DND-41 (cell line): ENCODE results near the gene HS2ST1.

Experiments used
- ATAC-seq: fragments of 200-7000 bp; cut with Tn5 transposase; 3 replicates; pipeline ENCODE4 v1.9.1; 2021; ENCODE audit warnings: low read depth; ENCODE audit not compliant: insufficient read depth
- DNase-seq: peaks from one replicate; pipeline ENCODE4 v3.0.0-alpha.2; 2020
- H2AFZ ChIP-seq: 2 replicates; pipeline ENCODE4 v1.6.0; 2012; ENCODE audit warnings: low read depth, low read length
- H3K27ac ChIP-seq: 2 replicates; pipeline ENCODE4 v1.5.1; 2012; ENCODE audit warnings: low read length, inconsistent platforms
- H3K27me3 ChIP-seq: fragments of 200-600 bp; sonication (generic); 2 replicates; pipeline ENCODE4 v1.6.0; 2012; ENCODE audit warnings: low read length, mild to moderate bottlenecking, inconsistent platforms; ENCODE audit not compliant: insufficient read depth, poor library complexity
- H3K36me3 ChIP-seq: 2 replicates; pipeline ENCODE4 v1.5.1; 2012; ENCODE audit warnings: low read length, inconsistent platforms; ENCODE audit not compliant: insufficient read depth
- H3K4me1 ChIP-seq: 2 replicates; pipeline ENCODE4 v1.5.1; 2012; ENCODE audit warnings: mild to moderate bottlenecking, low read length; ENCODE audit not compliant: insufficient read depth
- H3K4me2 ChIP-seq: 2 replicates; pipeline ENCODE4 v1.6.0; 2012; ENCODE audit warnings: mild to moderate bottlenecking, moderate library complexity, low read length, inconsistent platforms; ENCODE audit not compliant: insufficient read depth
- H3K4me3 ChIP-seq, 2 experiments: fragments of 200-600 bp in 1 of 2; shearing (Covaris generic) in 1 of 2; 2 replicates each; pipeline ENCODE4 v1.5.1; 2012 to 2016; ENCODE audit warnings: inconsistent platforms in 2 of 2, low read length in 2 of 2, mild to moderate bottlenecking in 2 of 2, low read depth in 1 of 2, moderate library complexity in 1 of 2
- H3K79me2 ChIP-seq: 2 replicates; pipeline ENCODE4 v1.6.0; 2012; ENCODE audit warnings: low read length, inconsistent platforms; ENCODE audit not compliant: insufficient read depth
- H3K9ac ChIP-seq: 2 replicates; pipeline ENCODE4 v1.6.0; 2012; ENCODE audit warnings: low read depth, mild to moderate bottlenecking, inconsistent platforms, low read length, moderate library complexity
- H3K9me3 ChIP-seq: 2 replicates; pipeline ENCODE4 v1.5.1; 2012; ENCODE audit warnings: low read length, moderate library complexity, mild to moderate bottlenecking, inconsistent platforms; ENCODE audit not compliant: insufficient read depth, severe bottlenecking
- H4K20me1 ChIP-seq: 2 replicates; pipeline ENCODE4 v1.6.0; 2012; ENCODE audit warnings: low read length; ENCODE audit not compliant: insufficient read depth
- EZH2 ChIP-seq: IDR thresholded peaks from 3 replicates; pipeline ENCODE4 v1.6.1; 2012; ENCODE audit warnings: borderline replicate concordance, low read depth, mild to moderate bottlenecking, moderate library complexity, low read length, inconsistent platforms; ENCODE audit not compliant: severe bottlenecking
- TF ChIP-seq, protein P1 (sequence below): IDR thresholded peaks from 2 replicates; pipeline ENCODE4 v1.5.1; 2012; ENCODE audit warnings: borderline replicate concordance, low read length, moderate library complexity, mild to moderate bottlenecking; ENCODE audit not compliant: poor library complexity, severe bottlenecking; ENCODE audit errors: extremely low read depth

Gene HS2ST1

DNA sequence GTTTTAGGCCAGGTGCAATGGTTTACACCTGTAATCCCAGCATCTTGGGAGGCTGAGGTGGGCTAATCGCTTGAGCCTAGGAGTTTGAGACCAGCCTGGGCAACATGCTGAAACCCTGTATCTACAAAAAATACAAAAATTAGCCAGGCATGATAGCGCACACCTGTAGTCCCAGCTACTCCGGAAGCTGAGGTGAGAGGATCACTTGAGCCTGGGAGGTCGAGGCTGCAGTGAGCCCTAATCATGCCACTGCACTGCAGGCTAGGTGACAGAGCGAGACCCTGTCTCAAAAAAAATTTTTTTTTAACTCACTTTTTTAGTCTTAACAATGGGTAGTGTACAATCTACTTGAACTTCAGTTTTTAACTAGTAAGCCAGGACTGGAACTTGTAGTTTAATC is 137.5 kb downstream of the HS2ST1 start:
- Histone ChIP-seq H3K4me3 (no peak overlapping the region), H3K79me2 (peaks cover 9% of the 10 kb centered on the region; the same call in 1 of the 2 replicates), H4K20me1 (peaks cover 2% of the 10 kb centered on the region; the same call in 1 of the 2 replicates), H3K9ac (no peak overlapping the region), H3K4me1 (no peaks in the 10 kb centered on the region), H3K27me3 (no peaks in the 10 kb centered on the region), H3K36me3 (no peaks in the 10 kb centered on the region), H3K27ac (no peak overlapping the region), H2AFZ (no peak overlapping the region), H3K4me2 (no peak overlapping the region), H3K9me3 (no peaks in the 10 kb centered on the region)
- TF ChIP-seq, protein P1, sequence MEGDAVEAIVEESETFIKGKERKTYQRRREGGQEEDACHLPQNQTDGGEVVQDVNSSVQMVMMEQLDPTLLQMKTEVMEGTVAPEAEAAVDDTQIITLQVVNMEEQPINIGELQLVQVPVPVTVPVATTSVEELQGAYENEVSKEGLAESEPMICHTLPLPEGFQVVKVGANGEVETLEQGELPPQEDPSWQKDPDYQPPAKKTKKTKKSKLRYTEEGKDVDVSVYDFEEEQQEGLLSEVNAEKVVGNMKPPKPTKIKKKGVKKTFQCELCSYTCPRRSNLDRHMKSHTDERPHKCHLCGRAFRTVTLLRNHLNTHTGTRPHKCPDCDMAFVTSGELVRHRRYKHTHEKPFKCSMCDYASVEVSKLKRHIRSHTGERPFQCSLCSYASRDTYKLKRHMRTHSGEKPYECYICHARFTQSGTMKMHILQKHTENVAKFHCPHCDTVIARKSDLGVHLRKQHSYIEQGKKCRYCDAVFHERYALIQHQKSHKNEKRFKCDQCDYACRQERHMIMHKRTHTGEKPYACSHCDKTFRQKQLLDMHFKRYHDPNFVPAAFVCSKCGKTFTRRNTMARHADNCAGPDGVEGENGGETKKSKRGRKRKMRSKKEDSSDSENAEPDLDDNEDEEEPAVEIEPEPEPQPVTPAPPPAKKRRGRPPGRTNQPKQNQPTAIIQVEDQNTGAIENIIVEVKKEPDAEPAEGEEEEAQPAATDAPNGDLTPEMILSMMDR = no peak
- TF ChIP-seq EZH2 = no peak
- DNase-seq (no peak), ATAC-seq (no peak)

DNA sequence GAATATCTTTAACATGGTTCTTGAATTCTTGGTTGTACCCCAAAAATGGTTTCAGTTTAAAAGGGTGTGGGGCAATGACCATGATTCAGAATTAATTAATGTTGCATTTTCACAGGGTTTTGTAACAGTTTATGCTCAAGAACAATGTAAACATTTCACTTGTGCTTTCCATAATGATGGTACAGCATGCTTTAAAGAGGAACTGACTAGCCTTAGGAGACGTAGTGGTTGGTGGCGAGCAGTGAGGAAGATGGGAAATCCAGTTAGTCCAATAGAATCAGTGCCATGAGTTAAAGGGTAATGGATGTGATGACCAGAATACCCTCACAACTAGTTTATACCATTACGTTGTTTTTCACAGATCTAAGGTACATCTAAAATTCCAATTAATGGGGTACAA is 138.0 kb downstream of the HS2ST1 start:
- H3K4me3 ChIP-seq = no peak overlapping the region
- H3K27me3 ChIP-seq = no peaks in the 10 kb centered on the region
- H3K36me3 ChIP-seq = no peaks in the 10 kb centered on the region
- no peak for TF ChIP-seq EZH2
- TF ChIP-seq, protein P1 = no peak
- DNase-seq = no peak
- no peaks in the 10 kb centered on the region for H3K9me3 ChIP-seq
- H3K79me2 ChIP-seq = peaks cover 9% of the 10 kb centered on the region; the same call in 1 of the 2 replicates
- no peak overlapping the region for H3K9ac ChIP-seq
- peaks cover 2% of the 10 kb centered on the region; the same call in 1 of the 2 replicates for H4K20me1 ChIP-seq
- ATAC-seq = no peak
- no peaks in the 10 kb centered on the region for H3K4me1 ChIP-seq
- H3K4me2 ChIP-seq = no peak overlapping the region
- no peak overlapping the region for H3K27ac ChIP-seq
- H2AFZ ChIP-seq = no peak overlapping the region

DNA sequence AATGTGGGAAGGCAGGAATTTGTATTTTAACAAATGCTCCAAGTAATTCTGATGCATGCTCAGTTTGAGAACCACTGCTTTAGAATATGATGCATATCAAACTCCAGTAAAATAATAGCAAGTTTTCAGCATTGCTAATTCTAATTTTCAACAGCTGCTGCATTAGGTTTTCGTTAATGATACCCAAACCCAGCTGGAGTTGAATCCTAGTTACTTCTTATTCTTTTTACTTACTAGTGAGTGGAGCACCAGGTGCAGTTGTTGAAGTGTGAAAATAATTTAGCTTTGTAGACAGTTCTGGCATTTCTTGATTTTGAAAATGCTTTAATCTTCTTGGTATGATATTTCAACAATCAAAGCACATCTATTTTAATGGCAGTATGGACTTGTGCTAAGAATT is 138.5 kb downstream of the HS2ST1 start:
- no peaks in the 10 kb centered on the region for H3K9me3 ChIP-seq
- no peak overlapping the region for H3K4me2 ChIP-seq
- no peak overlapping the region for H3K27ac ChIP-seq
- no peak overlapping the region for H3K4me3 ChIP-seq
- peaks cover 9% of the 10 kb centered on the region; the same call in 1 of the 2 replicates for H3K79me2 ChIP-seq
- TF ChIP-seq EZH2 = no peak
- TF ChIP-seq, protein P1 = no peak
- no peaks in the 10 kb centered on the region for H3K4me1 ChIP-seq
- H2AFZ ChIP-seq = no peak overlapping the region
- H3K36me3 ChIP-seq = no peaks in the 10 kb centered on the region
- no peaks in the 10 kb centered on the region for H3K27me3 ChIP-seq
- no peak for DNase-seq
- no peak overlapping the region for H3K9ac ChIP-seq
- no peak for ATAC-seq
- peaks cover 2% of the 10 kb centered on the region; the same call in 1 of the 2 replicates for H4K20me1 ChIP-seq
